ENCODE data around the gene THEM4.

GRCh38 chr1:151949371-151950193 lies 40.3 kb upstream of the THEM4 start:
- TF ChIP-seq CTCF (IDR thresholded peaks at IDR 0.05; ENCODE audit: poor library complexity) (no peak), EZH2phosphoT487 (IDR thresholded peaks at IDR 0.05; ENCODE audit: low read depth, severe bottlenecking, unreplicated experiment) (no peak)

Data from hepatocyte (in vitro differentiated cells).